Activated CD4-positive, alpha-beta T cell treated with anti-CD3 and anti-CD28 coated beads, Interleukin-2, Interleukin-4, amounts not matched to agents 100 ng/mL and 50 ng/mL, durations not matched to agents 16 hours and 8 hours (primary cell): ENCODE results near the gene SMYD3.
"Not testable (repeated sequence)": the region's sequence is repeated elsewhere in the genome, so short reads cannot be mapped to it uniquely, and the experiment has no call there.

ENCODE experiments used
- DNase-seq: peaks from one replicate; pipeline ENCODE4 v3.0.0-alpha.2; 2020; ENCODE audit warnings: low spot score

Gene SMYD3

DNA sequence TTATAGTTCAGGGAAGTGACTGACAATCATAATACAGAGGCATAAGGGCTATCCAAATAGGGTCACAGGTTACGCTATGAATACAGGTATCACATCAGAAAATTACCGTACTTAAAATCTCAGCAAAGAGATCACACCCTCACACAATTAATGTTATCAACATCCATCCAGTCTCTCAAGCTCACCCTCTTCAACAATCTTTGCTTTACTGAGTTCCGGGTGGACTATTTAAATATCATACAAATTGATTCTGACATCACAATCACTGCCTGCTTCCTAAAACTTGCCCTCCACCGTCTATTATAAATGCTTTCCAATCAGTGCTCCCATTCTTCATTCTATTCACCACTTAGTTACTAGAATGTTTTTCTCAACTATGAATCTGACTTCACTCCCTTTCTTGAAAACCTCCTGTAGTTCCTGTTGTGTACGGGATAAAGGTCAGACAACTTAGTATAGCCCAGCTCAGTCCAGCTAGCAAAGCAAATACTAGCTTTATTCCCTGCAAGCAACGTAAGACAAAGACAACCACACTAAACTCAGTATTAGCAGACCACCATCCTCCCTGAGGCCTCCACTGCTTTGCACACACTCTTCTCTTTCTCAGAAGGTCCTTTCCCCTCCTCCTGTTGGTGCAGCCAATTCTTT is 398.7 kb downstream of the SMYD3 start:
- no peak for DNase-seq

DNA sequence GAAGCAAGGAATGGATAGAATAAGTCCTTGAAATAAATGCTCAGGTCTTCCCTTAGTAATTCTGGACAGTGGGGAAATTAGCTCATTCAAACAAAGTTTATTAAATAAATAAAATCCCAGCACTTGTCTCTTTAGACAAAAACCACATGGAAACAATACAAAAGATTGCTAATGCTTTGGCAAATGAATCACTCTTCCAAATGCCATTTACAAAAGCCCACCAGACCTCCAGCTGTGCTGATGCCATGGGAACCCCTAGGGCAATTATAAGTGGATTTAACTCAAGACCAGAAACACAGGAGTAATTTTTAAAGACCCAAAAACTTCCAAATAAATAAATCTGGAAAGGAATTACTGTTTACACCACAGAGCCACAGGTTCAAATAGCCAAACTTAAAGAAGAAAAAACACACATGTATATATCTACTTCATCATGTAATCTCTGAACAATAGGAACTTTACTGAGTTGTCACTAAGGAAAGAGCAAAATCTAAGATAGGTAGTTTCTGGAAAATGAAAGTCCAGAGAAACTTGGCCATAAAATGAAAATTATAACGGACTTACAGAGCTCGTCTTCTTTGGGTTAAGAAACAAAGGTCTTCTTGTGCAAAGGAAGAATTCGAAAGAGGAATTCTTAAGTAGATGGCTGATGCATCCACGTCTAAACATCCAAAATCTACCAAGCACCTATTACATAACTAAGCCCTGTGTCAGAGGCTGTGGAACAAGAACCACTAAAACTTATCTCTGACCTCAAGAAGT is 399.4 kb downstream of the SMYD3 start:
- no peak for DNase-seq

DNA sequence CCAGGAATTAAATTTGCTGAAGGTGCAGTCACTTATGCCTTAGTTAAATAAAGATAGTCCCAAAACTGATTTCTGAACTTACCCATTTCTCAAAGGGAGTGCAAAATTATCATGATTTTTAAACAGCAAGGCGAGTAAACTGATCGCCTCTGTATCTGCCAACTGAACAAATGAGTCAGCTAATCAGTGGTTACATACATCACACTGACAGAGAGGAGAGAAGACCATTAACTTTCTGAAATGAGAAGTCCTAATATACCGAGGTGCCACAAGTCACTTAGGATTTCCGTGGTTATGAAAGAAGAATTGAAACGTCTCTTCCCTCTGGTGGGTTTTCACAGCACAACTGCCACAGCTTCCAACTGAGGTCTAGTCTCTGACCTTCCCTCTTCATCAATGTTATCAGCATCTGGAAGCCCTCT is 400.7 kb downstream of the SMYD3 start:
- no peak for DNase-seq

DNA sequence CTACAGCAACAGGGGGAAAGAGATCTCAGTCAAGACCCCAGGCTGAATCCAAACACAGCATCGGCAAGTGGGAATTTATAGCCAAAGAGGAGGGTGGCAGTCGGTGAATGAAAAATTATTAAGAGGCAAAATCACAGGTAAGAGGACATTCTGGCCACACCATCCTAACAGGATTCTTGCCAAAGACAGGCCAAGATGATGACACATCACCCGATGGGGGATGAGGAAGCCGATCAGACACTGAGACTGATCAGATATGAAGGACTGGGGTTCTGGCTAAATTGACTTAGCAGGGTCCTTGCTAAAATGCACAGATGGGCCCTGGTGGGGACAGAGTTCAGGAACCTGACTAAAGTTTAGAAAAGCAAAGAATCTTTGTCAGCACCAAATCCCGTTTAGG is 402.2 kb downstream of the SMYD3 start:
- DNase-seq: no peak

DNA sequence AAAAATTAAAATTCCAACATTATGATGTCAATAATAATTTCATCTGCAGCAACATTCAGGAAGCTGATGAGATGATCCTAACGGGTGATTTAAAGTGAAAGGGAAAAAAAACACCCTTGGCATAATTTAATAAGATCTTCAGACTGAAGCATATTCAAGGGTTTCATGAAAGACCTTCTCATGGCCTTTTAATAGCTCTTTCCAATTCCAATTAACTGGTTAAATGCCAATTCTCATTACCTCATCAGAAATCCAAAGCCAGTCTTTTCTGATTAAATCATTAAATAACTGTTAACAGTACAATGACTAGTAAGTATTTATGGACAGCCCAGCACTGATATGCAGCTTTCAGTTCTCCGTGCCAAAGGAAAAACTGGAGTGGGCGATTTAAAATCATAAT is 407.5 kb downstream of the SMYD3 start:
- DNase-seq: no peak

DNA sequence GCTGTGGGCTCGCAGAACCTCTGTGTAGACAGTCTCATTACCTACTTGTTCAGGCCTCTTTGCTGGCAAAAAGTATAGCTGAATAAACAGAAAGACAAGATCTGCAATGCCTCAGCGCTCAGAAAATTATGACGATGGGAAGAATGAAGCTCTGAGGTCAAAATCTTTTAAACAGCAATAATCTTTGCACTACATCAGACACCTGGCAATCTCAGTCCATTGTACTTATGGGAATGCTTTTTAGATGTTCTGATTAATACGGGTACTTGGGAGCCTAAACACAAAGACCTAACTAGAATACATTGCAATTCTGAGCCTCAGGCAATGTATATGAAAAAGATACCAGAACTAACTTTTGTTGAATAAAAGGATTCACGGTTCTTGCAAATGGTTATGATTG is 410.7 kb downstream of the SMYD3 start:
- no peak for DNase-seq

DNA sequence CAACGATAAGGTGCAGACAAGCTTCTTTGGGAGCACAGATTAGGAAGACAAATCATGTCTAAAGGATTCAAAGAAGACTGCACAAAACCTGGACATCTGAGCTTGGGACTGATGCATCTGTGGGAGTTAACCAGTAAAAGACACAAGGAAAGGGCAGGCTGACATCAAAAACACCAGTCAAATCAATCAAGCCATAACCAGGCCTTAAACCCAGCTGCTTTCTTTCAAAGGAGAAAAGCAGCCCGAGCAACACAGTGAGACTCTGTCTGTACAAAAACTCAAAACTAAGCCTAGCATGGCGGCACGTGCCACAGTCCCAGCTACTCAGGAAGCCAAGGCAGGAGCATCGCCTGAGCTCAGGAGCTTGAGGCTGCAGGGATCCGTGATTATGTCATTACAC is 411.6 kb downstream of the SMYD3 start:
- DNase-seq: no peak

DNA sequence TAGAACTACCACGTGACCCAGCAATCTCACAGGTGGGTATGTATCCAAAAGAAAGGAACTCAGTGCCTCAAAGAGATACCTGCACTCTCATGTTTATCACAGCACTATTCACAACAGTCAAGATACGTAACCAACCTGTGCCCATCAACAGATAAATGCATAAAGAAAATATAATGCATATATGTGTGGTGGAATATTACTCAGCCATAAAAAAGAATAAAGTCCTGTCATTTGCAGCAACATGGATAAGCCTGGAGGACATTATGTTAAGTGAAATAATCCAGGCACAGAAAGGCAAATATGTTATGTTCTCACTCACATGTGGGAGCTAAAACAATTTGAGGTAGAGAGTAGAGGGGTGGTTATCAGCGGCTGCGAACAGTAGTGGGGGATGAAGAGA is 413.8 kb downstream of the SMYD3 start:
- DNase-seq: no peak

DNA sequence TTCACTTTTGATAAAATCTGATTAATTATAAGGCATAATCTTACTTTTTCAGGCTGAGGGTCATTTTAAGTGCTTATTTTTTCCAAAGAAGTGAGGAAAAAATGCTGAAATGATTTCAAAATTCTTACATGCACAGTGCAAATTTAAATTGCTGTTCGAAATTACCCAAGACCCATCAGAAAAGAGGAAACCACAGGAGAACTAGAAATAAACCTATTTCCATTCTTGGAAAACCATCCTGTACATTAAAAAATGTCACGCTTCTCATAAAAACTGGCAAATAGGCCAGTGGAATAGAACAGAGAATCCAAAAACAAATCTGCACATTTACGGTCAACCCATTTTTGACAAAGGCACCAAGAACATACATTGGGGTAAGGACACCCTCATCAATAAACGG is 414.9 kb downstream of the SMYD3 start:
- no peak for DNase-seq

DNA sequence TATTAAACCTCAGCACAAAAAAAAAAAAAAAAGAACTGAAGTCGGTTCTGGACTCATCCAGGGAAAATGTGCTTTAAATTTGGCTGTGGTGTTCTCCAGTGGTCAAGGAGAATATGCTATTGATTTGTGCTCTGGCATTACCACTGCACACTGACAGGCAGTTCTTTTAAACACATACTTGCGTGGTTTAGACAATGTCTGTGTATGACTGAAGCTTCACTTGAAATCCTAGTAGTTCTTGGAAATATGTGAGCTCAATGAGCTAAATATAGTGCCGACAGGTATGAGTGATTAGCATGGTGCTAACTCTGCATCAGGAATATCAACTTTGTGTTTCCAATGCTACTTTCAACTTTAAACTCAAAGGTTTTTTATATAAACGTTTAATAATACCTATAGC is 415.6 kb downstream of the SMYD3 start:
- peak; percentile 13 for DNase-seq

DNA sequence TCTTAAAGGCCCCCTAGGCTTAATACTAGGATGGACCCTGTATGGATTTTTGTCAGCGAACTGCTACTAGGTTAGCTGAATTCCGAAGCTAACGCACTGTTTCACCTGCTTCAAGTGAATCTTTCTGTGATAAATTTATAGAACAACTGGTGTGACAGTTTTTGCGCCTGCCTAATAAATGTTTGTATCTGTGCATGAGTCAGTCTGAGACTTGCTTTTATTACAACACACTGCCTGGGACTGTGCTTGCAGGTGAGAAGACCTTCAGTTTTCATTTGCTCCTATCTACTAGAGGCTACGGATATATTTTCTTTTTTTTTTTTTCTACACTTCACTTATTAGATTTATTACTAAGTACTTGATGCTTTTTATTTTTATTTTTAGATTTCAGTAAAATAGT is 420.9 kb downstream of the SMYD3 start:
- DNase-seq: no peak

DNA sequence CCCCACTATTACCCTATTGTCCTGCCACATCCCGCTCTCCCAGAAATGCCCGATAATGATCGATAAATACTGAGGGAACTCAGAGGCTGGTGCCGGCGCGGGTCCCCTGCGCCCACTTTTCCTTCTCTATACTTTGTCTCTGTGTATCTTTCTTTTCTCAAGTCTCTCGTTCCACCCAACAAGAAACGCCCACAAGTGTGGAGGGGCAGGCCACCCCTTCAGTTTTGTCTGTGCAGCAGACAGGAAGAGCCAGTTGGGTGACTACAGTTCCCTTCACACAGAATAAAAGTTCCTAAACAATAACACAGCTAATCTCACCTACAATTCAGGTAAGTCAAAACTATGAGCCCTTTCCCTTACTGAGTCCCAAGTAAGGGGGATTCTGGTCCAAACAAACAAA is 423.7 kb downstream of the SMYD3 start:
- DNase-seq: no peak

DNA sequence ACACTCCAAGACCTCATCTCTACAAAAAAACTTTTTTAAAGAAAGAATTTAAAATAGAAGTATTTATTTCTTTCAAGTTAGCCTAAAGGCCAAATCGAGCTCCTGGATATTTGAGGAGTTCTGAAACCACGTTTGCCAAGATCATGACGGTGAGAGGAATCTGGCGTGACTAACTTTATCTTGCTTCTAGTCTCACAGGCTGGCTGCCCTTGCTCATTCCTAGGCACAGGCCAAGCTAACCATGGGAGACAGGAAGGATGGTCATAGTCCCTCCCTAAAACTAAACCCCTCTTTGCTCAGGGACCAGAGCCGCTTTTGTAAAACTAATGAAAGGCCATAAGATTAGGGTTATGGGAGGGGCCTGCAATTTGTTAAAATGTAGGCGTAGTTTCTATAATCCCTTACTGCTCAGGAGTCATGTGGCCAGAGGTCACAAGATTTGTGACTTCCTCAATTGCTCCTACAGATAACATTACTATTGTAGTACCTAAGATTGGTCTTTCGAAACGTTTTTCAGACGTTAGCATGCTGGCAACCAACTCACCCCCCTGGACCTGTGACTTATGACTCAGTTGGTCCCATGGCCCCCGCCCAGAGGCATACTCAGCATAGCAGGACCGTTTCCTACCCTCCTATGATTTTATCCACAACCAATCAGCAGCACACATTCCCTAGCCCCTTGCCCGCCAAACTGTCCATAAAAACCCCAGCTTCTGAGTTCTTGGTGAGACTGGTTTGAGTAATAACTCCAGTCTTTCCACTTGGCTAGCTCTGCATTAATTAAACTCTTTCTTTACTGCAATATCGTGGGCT is 425.0 kb downstream of the SMYD3 start:
- DNase-seq: no peak

DNA sequence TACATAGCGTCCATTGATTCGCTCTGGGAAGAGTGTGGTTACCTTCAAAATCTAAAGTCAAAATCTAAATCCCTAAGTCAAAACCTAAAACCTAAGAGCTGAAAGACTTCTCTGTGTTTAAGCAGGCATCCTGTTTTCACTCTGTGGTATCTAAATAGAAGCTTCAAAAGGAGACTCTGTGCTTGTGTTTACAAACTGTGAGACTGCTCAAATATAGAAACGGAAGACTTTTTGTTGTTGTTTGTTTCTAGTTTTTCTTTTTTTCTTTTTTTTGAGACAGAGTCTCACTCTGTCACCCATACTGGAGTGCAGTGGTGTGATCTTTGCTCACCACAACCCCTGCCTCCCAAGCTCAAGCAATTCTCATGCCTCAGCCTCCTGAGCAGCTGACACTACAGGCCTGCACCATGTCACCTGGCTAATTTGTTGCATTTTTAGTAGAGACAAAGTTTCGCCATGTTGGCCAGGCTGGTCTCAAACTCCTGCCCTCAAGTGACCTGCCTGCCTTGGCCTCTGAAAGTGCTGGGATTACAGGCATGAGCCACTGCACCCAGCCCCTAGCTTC is 425.9 kb downstream of the SMYD3 start:
- DNase-seq: no peak

DNA sequence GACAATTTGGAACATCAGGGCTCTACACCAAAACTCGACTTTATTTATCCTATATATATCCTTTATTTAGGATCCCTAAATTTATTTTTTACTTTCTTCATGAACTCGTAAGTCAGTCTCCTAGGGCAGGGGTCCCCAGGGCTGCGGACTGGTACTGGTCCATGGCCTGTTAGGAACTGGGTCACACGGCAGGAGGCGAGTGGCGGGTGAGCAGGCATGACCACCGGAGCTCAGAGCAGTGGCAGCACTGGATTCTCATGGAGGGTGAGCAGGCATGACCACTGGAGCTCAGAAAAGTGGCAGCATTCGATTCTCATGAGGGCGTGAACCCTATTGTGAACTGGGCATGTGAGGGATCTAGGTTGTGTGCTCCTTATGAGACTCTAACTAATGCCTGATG is 427.0 kb downstream of the SMYD3 start:
- no peak for DNase-seq

DNA sequence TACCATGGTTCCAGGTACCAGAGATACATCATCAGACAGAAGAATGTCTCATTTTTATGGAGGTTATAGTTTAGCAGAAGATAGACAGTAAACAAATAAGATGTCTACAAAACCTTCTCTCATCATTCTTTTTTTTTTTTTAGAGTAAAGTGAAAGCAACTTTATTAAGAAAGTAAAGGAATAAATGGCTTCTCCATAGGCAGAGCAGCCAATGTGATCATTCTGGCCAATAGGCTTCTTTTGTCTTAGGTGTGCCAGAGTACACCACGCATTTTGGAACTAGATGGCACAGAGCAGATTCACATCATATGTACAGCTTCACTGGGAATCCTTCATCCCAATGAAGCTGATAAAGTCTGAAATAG is 428.2 kb downstream of the SMYD3 start:
- DNase-seq: no peak

DNA sequence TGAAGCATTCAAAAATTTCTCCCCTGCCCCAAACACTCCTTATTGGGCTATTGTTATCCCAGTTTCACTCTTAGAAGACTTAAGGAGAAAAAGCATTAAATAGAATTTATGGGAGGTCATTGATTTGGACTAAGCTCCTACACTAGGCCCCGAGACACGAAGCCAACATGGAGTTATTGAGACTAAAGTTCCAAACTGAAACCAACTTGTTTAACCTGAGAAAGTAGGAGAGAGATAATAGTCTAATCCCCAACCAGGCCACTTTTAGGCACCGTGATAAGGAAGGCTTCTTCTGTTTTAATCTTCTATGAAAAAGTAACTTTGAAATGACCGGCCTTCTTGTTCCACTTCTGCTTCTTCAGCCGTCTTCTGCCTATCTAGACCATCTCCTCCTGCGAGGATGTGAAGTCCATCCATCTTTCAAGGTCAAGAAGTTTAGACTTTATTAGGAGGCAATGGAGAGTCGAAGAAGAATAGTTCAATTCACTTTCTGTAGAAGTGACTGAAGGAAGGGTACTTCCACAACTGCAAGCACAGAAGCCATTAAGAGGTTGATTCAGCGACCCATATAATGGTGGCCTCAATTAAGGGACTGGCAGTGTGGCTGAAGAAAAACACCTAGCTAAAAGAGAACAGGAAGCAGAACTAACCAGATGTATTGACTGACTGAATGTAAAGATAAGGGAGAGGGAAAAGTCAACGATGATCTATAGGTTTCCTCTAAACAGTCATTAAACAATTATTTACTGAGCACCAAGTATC is 428.8 kb downstream of the SMYD3 start:
- no peak for DNase-seq

DNA sequence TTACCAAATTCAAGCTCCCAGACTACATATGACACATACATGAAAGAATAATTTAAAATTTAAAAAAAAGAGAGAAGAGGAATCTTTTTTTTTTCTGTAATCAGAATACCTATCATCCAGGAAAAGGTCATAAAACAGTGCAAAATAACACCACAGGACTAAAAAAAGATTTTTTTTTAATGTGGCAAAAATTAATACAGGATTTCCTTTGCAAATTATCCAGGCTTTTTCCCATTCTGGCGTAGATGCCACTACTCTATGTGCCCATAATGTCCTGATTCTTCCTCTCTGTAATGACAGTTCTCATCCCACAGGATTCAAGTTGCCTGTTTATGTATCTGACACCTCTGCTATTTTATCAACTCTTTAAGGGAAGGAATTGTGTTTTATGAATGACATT is 429.6 kb downstream of the SMYD3 start:
- no peak for DNase-seq

DNA sequence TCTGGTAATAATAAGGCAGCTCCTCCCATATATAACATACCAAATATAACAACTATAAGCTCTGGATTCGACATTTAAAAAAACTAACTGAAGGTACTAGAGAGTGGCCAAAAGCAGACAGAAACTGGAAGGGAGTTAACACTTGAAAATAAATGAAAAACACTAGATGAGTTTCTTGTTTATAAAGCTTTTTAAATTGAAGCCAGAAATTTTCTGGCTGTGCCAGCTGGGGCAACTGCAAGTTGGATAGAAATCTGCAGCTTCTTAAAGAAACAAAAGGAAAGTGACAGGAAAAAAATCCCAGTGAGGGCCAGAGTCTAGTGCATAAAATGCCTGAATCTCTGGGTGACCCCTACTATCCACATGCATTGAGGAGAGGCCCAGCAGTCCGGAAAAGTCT is 432.7 kb downstream of the SMYD3 start:
- DNase-seq: no peak

DNA sequence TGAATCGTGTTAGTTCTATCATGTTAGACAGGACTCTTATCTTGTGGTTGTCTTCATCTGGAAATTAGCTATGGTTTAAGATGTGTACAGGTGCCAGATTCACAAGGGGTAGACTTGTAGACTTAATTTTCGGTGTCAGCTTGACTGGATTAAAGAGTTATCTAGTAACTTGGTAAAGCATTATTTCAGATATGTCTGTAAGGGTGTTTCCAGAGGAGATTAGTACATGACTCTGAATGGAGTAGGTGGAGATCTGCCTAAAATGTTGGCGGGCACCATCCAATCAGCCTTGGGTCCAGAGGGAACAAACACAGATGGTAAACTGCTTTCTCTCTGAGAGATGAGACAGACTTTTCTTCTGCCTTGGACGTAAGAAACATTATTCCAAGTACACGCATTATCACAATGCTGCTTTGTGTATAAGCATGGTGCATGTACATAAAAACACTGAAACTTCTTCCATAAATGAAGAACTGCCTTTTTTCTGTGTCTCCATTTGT is 434.6 kb downstream of the SMYD3 start:
- no peak for DNase-seq

DNA sequence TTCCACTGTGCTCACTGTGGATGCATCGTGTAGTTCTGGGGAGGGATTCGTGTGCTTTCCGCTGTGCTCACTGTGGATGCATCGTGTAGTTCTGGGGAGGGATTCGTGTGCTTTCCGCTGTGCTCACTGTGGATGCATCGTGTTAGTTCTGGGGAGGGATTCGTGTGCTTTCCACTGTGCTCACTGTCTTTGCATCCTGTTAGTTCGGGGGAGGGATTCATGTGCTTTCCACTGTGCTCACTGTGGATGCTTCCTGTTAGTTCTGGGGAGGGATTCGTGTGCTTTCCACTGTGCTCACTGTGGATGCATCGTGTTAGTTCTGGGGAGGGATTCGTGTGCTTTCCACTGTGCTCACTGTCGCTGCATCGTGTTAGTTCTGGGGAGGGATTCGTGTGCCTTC is 435.1 kb downstream of the SMYD3 start:
- DNase-seq: not testable (repeated sequence)

DNA sequence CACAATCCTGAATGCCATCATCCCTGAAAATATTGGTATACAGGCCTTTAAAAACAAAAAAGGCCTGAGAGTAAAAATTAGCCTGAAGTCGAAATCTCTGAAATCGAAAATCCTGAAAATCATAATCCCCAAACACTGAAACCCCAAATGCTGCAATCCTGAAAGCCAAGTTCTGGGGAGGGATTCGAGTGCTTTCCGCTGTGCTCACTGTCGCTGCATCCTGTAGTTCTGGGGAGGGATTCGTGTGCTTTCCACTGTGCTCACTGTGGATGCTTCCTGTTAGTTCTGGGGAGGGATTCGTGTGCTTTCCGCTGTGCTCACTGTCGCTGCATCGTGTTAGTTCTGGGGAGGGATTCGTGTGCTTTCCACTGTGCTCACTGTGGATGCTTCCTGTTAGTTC is 435.5 kb downstream of the SMYD3 start:
- not testable (repeated sequence) for DNase-seq
